HL-60 (cell line): ENCODE results near the gene WDR59.

Source experiments
- GABPA ChIP-seq: IDR thresholded peaks from 2 replicates; pipeline ENCODE4 v1.6.1; 2012; ENCODE audit warnings: low read depth
- POLR2AphosphoS5 ChIP-seq: IDR thresholded peaks from 2 replicates; pipeline ENCODE4 v1.6.1; 2012; ENCODE audit warnings: low read depth
- REST ChIP-seq: IDR thresholded peaks from 2 replicates; pipeline ENCODE4 v1.6.1; 2012; ENCODE audit warnings: low read depth; ENCODE audit not compliant: insufficient replicate concordance
- SPI1 ChIP-seq: IDR thresholded peaks from 2 replicates; pipeline ENCODE4 v1.6.1; 2012; ENCODE audit warnings: low read depth, mild to moderate bottlenecking, borderline replicate concordance
- TF ChIP-seq, protein P1 (sequence below): IDR thresholded peaks from one replicate; pipeline ENCODE4 v1.5.1; 2011; ENCODE audit warnings: low read length, control low read depth, inconsistent platforms; ENCODE audit not compliant: insufficient read depth

DNA sequence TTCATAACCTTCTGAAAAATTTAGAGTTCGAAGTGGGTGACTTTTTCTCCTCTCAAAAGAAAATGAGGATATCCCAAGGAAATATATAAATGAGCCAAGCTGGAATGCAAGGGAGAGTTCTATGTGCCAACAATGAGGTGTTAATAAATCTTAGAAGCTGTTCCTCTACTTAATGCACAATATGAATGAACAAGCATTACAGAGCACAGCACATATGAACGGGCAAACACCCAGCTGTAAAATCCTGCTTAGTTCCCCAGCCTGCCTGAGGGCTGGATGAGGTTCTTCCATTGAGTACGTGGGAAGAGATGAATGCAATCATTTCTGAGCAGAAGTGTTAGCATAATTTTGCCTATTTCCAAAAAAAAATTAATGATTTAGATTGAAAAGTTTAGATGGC, 58.1 kb downstream of the WDR59 start:
- TF ChIP-seq, protein P1, sequence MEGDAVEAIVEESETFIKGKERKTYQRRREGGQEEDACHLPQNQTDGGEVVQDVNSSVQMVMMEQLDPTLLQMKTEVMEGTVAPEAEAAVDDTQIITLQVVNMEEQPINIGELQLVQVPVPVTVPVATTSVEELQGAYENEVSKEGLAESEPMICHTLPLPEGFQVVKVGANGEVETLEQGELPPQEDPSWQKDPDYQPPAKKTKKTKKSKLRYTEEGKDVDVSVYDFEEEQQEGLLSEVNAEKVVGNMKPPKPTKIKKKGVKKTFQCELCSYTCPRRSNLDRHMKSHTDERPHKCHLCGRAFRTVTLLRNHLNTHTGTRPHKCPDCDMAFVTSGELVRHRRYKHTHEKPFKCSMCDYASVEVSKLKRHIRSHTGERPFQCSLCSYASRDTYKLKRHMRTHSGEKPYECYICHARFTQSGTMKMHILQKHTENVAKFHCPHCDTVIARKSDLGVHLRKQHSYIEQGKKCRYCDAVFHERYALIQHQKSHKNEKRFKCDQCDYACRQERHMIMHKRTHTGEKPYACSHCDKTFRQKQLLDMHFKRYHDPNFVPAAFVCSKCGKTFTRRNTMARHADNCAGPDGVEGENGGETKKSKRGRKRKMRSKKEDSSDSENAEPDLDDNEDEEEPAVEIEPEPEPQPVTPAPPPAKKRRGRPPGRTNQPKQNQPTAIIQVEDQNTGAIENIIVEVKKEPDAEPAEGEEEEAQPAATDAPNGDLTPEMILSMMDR, result no peak
- TF ChIP-seq POLR2AphosphoS5, result no peak
- TF ChIP-seq GABPA, result no peak
- no peak for TF ChIP-seq REST
- no peak for TF ChIP-seq SPI1
